ENCODE measurements around the gene TBC1D3B.

DNA sequence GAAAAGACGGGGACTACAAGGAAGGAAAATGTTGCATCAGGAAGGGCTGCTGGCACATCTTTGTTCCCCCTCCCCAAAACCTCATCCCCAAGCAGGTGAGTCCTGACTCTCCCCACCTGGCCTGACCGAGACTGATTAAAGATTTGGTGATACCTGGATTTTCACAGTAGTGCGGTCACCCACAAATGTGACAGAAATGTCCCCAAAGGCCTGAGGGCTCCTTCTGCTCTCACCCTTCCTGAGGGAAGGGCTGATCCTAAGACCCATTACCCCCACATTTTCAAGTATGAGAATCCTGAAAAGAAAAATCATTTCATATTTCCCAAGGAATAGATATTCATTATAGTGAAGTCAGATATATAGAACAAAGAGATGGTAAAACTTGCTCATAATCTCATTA, 28.8 kb downstream of the TBC1D3B start:
- TF ChIP-seq, protein P1, sequence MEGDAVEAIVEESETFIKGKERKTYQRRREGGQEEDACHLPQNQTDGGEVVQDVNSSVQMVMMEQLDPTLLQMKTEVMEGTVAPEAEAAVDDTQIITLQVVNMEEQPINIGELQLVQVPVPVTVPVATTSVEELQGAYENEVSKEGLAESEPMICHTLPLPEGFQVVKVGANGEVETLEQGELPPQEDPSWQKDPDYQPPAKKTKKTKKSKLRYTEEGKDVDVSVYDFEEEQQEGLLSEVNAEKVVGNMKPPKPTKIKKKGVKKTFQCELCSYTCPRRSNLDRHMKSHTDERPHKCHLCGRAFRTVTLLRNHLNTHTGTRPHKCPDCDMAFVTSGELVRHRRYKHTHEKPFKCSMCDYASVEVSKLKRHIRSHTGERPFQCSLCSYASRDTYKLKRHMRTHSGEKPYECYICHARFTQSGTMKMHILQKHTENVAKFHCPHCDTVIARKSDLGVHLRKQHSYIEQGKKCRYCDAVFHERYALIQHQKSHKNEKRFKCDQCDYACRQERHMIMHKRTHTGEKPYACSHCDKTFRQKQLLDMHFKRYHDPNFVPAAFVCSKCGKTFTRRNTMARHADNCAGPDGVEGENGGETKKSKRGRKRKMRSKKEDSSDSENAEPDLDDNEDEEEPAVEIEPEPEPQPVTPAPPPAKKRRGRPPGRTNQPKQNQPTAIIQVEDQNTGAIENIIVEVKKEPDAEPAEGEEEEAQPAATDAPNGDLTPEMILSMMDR (IDR thresholded peaks at IDR 0.05) = no peak
- TF ChIP-seq POLR2AphosphoS5 (IDR thresholded peaks at IDR 0.05; ENCODE audit: low read depth, low read length) (no peak), SIN3A (IDR thresholded peaks at IDR 0.05; ENCODE audit: borderline replicate concordance, insufficient read depth, low read depth, low read length) (no peak), TCF7L2 (IDR thresholded peaks at IDR 0.05; ENCODE audit: low read depth, low read length) (no peak)
- TF ChIP-seq, protein P2, sequence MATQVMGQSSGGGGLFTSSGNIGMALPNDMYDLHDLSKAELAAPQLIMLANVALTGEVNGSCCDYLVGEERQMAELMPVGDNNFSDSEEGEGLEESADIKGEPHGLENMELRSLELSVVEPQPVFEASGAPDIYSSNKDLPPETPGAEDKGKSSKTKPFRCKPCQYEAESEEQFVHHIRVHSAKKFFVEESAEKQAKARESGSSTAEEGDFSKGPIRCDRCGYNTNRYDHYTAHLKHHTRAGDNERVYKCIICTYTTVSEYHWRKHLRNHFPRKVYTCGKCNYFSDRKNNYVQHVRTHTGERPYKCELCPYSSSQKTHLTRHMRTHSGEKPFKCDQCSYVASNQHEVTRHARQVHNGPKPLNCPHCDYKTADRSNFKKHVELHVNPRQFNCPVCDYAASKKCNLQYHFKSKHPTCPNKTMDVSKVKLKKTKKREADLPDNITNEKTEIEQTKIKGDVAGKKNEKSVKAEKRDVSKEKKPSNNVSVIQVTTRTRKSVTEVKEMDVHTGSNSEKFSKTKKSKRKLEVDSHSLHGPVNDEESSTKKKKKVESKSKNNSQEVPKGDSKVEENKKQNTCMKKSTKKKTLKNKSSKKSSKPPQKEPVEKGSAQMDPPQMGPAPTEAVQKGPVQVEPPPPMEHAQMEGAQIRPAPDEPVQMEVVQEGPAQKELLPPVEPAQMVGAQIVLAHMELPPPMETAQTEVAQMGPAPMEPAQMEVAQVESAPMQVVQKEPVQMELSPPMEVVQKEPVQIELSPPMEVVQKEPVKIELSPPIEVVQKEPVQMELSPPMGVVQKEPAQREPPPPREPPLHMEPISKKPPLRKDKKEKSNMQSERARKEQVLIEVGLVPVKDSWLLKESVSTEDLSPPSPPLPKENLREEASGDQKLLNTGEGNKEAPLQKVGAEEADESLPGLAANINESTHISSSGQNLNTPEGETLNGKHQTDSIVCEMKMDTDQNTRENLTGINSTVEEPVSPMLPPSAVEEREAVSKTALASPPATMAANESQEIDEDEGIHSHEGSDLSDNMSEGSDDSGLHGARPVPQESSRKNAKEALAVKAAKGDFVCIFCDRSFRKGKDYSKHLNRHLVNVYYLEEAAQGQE (IDR thresholded peaks at IDR 0.05; ENCODE audit: insufficient read depth in 1 of 2, low read depth in 2 of 2, low read length in 1 of 2) = no peak

All from Panc1 (cell line).